NCI-H345 treated with DMSO at 0.1 percent for 48 hours (cell line): Measurements from ENCODE around the gene YIPF5.

Source experiments
- DNase-seq: peaks from one replicate; lab custom pipeline; 2025; ENCODE audit not compliant: unreplicated experiment; lab: John Stamatoyannopoulos, UW

YIPF5 gene

GRCh38 chr5:144183254-144183889, 12.9 kb upstream of the YIPF5 start:
- DNase-seq, result peak; percentile 34

DNA sequence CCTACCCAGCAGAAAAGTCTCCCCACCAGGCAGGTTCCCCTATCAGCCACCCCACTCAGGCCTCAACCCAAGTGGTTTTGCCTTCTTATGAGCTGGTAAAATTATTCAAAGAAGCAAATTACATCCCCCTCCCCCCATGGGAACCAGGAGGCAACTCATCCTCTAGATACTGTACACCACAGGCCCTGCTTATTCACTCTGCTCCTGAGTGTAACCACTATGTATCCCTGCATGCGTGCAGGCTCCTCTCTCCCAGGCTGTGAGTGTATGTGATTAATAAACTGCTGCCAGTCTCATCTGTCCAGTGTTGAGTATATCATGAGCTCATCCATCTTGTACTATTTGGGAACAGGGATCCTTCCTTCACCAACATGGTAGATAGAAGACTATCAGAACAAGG, 8.8 kb upstream of the YIPF5 start:
- DNase-seq, result no peak

DNA sequence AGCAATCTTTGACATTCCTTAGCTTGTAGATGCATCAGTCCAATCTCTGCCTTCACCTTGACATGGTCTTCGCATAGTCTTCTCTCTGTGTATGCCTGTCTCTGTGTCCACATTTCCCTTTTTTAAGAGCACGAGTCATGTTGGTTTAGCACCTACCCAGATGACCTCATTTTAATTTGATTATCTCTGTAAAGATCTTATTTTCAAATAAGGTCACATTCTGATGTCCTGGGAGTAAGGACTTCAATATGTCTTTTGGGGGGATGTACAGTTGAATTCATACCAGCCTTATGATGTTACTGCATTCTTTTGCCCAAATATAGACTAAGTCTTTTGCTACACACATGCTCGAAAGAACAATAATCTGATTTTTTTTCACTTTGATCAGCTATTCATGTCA, 7.1 kb upstream of the YIPF5 start:
- no peak for DNase-seq

DNA sequence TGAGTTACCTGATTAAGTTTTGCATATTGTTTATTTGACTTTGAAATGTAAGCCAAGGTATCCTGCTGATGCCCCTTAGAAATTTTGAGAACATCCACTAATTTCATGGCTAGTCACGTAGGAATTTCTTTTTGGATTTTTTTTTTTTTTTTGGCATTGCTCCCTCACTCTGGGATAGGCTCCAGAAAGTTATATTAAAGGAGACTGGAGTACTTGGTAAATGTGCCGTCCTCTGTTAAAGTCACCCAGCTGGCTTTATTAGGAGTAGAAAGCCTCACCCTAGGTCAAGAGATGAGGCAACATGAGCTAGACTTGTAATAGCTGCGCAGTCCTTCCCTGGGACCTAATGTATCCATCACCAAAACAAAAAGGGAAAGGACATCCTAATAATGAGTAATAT, 3.3 kb upstream of the YIPF5 start:
- no peak for DNase-seq

GRCh38 chr5:144169904-144170275, 569 bp downstream of the YIPF5 start:
- no peak for DNase-seq

DNA sequence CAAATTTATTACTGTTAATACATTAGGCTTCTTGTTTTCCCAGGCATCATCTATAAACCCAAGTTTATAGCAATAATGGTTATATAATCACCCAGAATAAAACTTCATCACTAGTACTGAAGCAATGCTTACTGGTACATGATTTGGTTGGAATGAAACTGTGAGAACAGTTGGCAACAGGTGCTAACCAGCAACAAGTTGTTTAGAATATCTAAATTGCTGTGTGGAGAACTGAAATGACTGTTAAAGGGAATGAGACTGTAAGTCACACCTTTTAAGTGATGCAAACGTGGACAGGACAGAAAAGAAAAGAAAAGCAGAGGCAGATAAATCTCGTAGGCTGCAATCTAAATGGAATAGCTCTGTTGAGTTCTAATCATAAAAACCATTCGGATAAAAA, 2.5 kb downstream of the YIPF5 start:
- DNase-seq, result no peak

DNA sequence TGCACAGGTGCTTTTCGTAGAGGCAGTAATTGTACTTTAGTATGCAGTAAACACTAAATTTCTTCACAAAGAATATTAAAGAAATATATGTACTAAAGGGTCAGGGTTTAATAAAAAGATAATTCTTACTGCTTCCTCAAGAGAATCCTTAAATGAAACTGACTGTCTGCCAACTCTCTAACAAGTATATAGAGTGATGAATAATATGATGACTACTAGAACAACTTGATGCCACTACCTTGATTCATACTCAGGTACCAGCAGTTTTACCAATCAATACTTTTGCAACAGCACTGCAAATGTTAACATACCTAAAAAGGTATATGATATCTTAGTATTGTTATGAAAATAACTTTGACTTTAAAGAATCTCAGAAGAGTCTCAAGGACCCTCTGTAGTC, 3.8 kb downstream of the YIPF5 start:
- DNase-seq, result no peak

- DNase-seq, result no peak
Measured at GRCh38 chr5:144162686-144163085, 7.8 kb downstream of the YIPF5 start.

- DNase-seq, result no peak
Measured at GRCh38 chr5:144156767-144157171, 13.7 kb downstream of the YIPF5 start.

DNA sequence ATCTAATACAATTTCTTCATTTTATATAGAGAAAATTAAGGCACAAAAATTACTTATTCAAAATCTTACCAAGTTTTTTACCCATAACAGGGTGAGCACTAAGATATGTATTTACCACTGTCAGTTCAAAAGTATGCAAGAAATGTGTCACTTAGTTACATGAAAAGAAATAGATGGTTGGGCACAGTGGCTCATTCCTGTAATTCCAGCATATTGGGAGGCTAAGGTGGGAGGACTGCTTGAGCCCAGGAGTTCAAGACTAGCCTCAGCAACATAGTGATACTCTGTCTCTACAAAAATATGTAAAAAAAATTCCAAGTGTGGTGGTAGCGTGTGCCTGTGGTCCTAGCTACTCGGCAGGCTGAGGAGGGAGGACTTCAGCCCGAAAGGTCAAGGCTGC, 19.4 kb downstream of the YIPF5 start:
- no peak for DNase-seq

GRCh38 chr5:144144956-144145751, 25.3 kb downstream of the YIPF5 start:
- no peak for DNase-seq

DNA sequence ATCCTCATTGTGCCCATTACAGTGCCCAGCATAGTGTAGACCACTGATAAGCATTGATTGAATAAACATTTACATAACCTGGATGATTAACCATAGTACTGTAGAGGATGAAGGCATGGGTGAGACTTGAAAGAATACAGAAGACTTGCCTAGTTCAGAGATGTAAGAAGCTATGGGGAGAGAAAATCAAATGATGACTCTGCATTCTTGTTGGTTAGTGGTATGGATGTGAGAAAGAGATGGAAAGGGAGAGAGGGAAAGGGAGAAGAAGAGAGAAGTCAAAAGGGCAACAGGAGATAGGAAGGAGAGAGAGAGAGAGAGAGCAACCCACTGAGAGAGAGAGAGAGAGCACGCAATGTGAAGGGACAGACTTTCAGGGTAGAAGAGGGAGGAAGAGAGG, 26.8 kb downstream of the YIPF5 start:
- DNase-seq, result no peak

- DNase-seq, result no peak
Measured at GRCh38 chr5:144142824-144143162, 27.7 kb downstream of the YIPF5 start.

DNA sequence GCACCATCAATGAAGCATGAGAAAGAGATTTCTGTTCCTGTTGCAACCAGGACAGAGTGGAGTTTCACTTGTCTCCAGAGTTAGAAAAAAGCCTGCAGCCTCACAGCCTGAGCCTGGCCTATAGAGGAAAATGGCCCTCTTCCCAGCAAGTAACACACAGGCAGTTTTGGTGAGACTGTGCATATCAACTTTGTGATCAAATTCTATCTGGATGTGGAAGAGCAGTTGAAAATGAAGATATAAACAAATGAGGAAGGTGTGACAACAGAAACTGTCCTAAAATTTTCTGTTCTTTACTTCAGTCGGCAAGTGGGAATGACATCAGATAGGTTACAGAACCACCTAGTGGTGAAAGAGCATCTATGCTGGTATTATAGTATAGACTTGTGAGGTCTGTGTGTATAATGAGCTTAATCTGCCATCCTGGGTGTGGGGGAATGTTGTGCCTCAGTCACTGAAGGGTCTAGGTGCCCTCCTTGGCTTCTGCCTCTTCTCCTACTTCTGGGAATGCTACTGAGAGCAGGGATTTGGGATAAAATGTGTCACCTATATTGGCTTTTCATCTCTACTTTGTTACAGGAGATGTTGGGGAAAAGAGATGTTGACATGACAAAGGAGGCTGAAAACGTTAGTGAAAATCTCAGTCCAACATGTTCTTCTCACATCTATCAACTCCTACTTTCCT, 28.2 kb downstream of the YIPF5 start:
- peak; percentile 22 for DNase-seq

DNA sequence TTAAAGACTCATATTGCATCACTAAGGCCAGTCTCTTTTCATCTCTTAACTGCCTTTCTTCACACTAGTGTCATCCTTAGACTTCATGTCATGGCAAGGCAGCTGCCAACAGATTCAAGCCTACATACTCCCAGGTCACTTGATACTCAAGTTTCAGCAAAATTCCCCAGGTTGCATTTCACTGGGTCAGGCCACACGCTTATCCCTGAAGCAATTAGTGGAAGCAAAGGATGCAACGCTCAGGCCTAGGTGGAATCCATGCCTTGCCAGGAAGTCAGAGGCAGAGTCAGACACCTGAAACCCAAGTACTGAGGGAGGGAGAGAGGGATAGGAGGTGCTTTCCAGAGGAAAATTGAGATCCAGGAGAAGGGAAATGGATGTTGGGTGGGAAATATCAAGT, 28.9 kb downstream of the YIPF5 start:
- no peak for DNase-seq

DNA sequence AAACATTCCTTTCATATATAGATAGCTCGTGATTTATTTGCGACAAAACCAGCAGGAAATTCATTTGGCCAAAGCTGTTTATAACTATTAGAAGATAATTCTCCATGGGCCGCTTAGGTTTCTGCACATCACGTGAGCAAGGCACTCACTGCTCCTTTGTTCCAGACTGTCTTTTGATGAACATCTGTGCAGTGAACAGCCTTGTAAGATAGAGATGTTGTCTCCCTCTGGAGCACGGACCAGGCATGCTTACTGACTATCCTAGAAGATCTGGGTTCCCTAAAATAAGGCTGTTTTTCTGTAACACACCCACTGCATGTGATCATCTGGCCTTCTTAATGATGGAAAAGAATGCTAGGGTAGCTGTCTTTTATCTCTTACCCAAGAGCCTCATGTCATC, 30.9 kb downstream of the YIPF5 start:
- DNase-seq, result no peak

DNA sequence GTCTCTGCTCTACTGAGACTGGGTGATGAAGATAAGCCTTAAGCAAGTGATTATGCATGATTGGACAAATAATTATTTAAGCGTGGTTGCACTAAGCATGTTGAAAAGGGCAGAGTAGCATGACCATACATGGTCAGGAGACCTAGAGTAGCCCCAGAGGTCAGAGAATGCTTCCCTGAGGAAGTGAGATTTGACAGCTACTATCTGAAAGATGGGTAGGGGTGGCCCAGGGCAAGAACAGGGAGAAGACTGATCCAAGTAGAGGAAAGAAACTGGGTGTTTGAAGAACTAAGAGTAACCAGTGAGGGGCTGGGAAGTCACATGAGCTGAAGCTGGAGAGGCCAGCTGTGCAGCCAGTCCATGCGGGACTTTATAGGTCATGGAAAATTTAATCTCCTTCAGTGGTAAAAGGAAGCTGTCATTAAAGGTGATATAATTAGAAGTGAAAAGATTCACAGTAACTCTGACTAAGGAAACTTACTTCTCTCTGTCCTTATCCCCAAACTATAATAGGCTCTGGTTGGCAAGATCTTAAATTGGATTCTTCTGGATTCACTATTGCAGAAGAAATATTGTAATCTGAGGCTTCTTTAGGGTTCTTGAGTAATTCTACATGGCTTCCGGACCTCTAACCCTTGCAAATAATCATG, 35.2 kb downstream of the YIPF5 start:
- no peak for DNase-seq

DNA sequence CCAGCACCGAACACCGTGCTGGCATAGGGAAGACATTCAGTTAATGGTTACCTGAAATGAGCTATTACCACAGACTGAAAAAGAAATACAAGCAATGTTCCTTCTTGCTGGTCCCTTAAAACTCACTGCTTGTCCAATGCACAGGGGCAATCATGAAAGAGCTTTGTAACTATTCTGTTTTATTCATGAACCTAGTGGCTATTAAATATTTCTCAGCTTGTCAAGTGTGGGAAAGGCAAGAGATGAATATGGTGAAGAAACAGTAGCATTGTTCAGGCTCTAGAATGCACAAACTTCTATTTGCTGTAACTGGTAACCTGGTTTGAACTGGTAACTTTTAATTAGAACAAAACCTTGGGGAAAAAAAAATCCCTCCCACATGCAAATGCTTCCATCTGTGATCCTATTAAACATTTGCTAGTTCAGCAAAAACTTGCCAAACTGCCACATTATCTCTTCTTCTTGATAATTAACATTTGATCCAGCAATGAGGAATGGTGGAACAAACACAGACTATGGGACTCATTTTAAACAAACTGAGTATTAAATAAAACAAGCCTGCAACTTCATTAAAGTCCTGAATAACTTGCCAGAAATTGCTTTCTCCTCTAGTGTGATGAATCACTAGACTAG, 36.1 kb downstream of the YIPF5 start:
- DNase-seq, result no peak

DNA sequence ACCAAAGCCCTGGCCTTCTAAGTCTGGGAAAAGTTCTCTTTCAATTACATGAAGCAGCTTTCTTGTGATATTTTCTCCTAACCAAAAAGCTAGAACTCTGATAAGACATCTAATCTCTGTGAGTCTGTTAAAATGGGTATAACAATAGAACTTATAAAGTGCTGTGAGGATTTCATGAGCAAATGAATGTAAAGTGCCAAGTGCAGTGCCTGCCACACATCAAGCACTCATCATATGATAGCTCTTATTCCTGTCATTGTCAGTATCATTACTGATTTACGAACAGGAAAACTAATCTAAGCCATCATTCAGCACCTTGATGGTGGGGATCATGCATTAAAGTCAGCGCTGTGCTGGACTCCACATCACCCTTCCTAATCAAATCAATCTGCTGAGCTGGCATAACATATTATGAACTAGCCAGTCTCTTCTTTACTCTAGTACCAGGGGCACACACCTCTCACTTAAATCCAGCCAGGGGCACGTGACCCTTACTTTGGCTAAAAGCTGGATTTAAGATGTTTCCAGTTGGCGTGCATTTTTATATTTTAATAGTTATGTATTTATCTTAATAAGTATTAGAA, 37.3 kb downstream of the YIPF5 start:
- DNase-seq, result no peak

- no peak for DNase-seq
Measured at GRCh38 chr5:144131261-144131660, 39.2 kb downstream of the YIPF5 start.

DNA sequence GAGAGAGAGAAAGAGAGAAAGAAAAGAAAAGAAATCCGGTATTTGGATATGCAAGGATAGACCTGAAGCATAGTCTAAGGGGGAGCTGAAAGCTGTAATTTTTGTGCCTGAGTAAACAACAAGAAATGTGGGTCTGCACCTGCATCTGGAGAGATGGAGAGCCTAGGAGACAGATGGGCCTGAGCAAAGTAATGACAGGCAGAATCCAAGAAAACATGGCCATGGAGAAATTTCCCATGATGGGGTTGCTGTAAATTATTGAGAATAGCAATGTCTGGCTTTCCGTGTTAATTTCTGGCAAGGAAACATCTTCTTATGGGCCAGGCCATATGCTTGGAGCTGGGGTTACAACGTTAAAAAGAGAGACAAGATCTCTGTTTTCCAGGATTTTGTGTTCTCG, 40.2 kb downstream of the YIPF5 start:
- DNase-seq, result no peak
